Fibroblast of the aortic adventitia (primary cell): ENCODE results near the gene TERT. TPM values are rescaled to one million over a fixed set of nuclear protein-coding genes. Genes with fewer than 3 reads are reported as not detected.

ENCODE experiments used
- DNase-seq: peaks from one replicate; pipeline ENCODE4 v3.0.0-alpha.2; 2010; ENCODE audit warnings: low read depth
- H3K4me3 ChIP-seq: 2 replicates; pipeline ENCODE4 v1.5.1; 2011; ENCODE audit warnings: low read depth, mild to moderate bottlenecking, control low read depth, low read length, moderate library complexity
- CTCF ChIP-seq: IDR thresholded peaks from 2 replicates; pipeline ENCODE4 v1.5.1; 2011; ENCODE audit warnings: mild to moderate bottlenecking, low read length, control low read depth, inconsistent platforms; ENCODE audit not compliant: insufficient read depth
- total RNA-seq: library from RNA; depleted of rRNA; stranded (reverse); fragments of >200 nt; gene quantifications from 2 replicates; pipeline ENCODE4 v1.2.3, GENCODE V29; 2012; ENCODE audit warnings: low replicate concordance

TERT gene
- total RNA-seq, 1 donor: not detected

- no peak overlapping the region for H3K4me3 ChIP-seq
- TF ChIP-seq CTCF: no peak
- no peak for DNase-seq
Observed at GRCh38 chr5:1245905-1246576, 48.8 kb downstream of the TERT start.

- no peak overlapping the region for H3K4me3 ChIP-seq
- DNase-seq: no peak
- TF ChIP-seq CTCF: no peak
Observed at GRCh38 chr5:1244976-1245375, 49.9 kb downstream of the TERT start.

GRCh38 chr5:1244255-1244654 is 50.6 kb downstream of the TERT start:
- no peak for TF ChIP-seq CTCF
- no peak overlapping the region for H3K4me3 ChIP-seq
- no peak for DNase-seq

- H3K4me3 ChIP-seq: no peak overlapping the region
- TF ChIP-seq CTCF: no peak
- DNase-seq: no peak
Observed at GRCh38 chr5:1243487-1244130, 51.3 kb downstream of the TERT start.

GRCh38 chr5:1242733-1243486 is 52.0 kb downstream of the TERT start:
- DNase-seq: no peak
- TF ChIP-seq CTCF: no peak

GRCh38 chr5:1241509-1242080 is 53.3 kb downstream of the TERT start:
- no peak for DNase-seq
- H3K4me3 ChIP-seq: no peak overlapping the region
- TF ChIP-seq CTCF: no peak

More at GRCh38 chr5:1242733-1243486, 52.0 kb downstream of the TERT start:
- H3K4me3 ChIP-seq: no peak overlapping the region
